GM12865 (cell line): ENCODE results near the gene ARHGEF11.

Source experiments
- DNase-seq: peaks from one replicate; pipeline ENCODE4 v3.0.0; 2010; ENCODE audit warnings: low read depth
- H3K4me3 ChIP-seq: 2 replicates; pipeline ENCODE4 v1.5.1; 2011; ENCODE audit warnings: mild to moderate bottlenecking, low read depth, low read length, control low read depth
- CTCF ChIP-seq: IDR thresholded peaks from 2 replicates; pipeline ENCODE4 v1.5.1; 2011; ENCODE audit warnings: low read length, control low read depth, low read depth, inconsistent platforms; ENCODE audit not compliant: insufficient read depth; ENCODE audit errors: missing control alignments

ARHGEF11 gene

GRCh38 chr1:156920233-156921052, 125.1 kb downstream of the ARHGEF11 start, which contains the start of gene LRRC71:
Gene LRRC71, plus strand, starts transcription at chr1:156920632. Its CDS starts 172 bp downstream, at chr1:156920804.
- no peak within 1 kb of the TSS for H3K4me3 ChIP-seq
- peak; percentile 53 for DNase-seq
- TF ChIP-seq CTCF, result peak; percentile 62

- DNase-seq, result no peak
- no peak overlapping the region for H3K4me3 ChIP-seq
- no peak for TF ChIP-seq CTCF
Observed at GRCh38 chr1:156914440-156914856, 131.1 kb downstream of the ARHGEF11 start.

GRCh38 chr1:156913809-156914387, 131.6 kb downstream of the ARHGEF11 start:
- H3K4me3 ChIP-seq, result no peak overlapping the region
- DNase-seq, result no peak
- TF ChIP-seq CTCF, result no peak

- DNase-seq, result no peak
- no peak overlapping the region for H3K4me3 ChIP-seq
- TF ChIP-seq CTCF, result peak; percentile 13
Observed at GRCh38 chr1:156912861-156913808, 132.4 kb downstream of the ARHGEF11 start.

- DNase-seq, result no peak
- TF ChIP-seq CTCF, result no peak
- no peak overlapping the region for H3K4me3 ChIP-seq
Observed at GRCh38 chr1:156912310-156912709, 133.2 kb downstream of the ARHGEF11 start.

- no peak for TF ChIP-seq CTCF
- DNase-seq, result no peak
- no peak overlapping the region for H3K4me3 ChIP-seq
Observed at GRCh38 chr1:156911577-156912298, 133.8 kb downstream of the ARHGEF11 start.
